ENCODE data around the gene CXCL5.

CXCL5 gene

GRCh38 chr4:73998040-73999011 lies at the start of gene CXCL5:
Gene CXCL5 (minus strand): TSS chr4:73998677. CDS start chr4:73998581, 96 bp downstream.
- DNase-seq (ENCODE audit: low read depth), result no peak

GRCh38 chr4:74047152-74047551 lies 48.7 kb upstream of the CXCL5 start:
- DNase-seq (ENCODE audit: low read depth), result no peak

GRCh38 chr4:74045772-74046171 lies 47.3 kb upstream of the CXCL5 start:
- DNase-seq (ENCODE audit: low read depth), result no peak

- no peak for DNase-seq (ENCODE audit: low read depth)
Measured at GRCh38 chr4:74045247-74045646, 46.8 kb upstream of the CXCL5 start.

- DNase-seq (ENCODE audit: low read depth), result no peak
Measured at GRCh38 chr4:74044677-74045076, 46.2 kb upstream of the CXCL5 start.

DNA sequence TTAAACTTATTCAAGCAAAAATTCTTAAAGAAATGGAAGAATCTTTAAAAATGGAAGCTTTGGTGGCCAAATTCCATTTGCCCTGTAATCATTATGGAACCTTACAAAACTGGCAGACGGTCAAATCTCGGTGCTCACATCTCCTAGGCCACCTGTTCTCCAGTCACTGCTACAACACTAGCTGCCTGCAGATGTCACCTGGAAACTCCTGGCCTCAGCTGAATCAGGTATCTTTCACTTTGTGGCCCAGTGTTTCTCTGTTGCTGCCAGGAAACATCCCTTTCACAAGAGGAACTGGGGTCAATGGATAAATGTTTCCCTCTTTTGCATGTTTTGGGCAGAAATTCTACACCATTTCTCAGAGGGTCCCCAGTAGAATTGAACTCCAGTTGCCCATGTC lies 44.2 kb upstream of the CXCL5 start:
- DNase-seq (ENCODE audit: low read depth), result no peak

GRCh38 chr4:74041418-74041817 lies 42.9 kb upstream of the CXCL5 start:
- DNase-seq (ENCODE audit: low read depth), result no peak

DNA sequence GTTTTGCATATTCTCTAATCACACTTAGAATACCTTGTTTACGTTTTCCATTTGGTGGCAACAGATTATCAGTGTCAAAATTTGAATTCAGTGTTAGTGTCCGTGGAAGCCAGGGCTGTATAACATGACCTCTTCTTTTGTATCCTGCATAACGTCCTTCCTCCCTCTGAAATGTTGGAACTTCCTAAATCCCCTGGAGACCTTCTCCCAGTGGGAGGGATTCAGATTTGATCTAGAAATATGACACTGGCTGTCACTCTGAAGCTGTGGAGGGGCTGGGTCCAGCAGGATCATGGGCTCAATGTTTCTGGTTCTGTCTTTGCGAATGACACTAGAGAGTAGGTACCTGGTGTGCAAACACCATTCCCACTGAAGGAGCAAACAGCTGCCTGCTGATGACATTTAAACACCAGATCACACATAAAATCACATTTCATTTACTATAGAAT lies 40.9 kb upstream of the CXCL5 start:
- no peak for DNase-seq (ENCODE audit: low read depth)

- DNase-seq (ENCODE audit: low read depth), result no peak
Measured at GRCh38 chr4:74038425-74039314, 40.2 kb upstream of the CXCL5 start, which contains the start of gene CXCL3. Gene CXCL3 (minus strand): TSS chr4:74038689. CDS start chr4:74038611, 78 bp downstream.

DNA sequence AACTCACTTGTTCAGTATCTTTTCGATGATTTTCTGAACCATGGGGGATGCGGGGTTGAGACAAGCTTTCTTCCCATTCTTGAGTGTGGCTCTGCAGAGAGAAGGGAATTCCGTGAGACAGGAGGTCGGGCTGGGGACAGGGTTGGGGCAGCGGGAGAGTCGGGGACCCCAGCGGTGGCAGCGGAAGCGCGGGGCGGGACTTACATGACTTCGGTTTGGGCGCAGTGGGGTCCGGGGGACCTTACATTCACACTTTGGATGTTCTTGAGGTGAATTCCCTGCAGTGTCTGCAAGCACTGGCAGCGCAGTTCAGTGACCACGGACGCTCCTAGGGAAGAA lies 39.6 kb upstream of the CXCL5 start:
- DNase-seq (ENCODE audit: low read depth), result no peak

DNA sequence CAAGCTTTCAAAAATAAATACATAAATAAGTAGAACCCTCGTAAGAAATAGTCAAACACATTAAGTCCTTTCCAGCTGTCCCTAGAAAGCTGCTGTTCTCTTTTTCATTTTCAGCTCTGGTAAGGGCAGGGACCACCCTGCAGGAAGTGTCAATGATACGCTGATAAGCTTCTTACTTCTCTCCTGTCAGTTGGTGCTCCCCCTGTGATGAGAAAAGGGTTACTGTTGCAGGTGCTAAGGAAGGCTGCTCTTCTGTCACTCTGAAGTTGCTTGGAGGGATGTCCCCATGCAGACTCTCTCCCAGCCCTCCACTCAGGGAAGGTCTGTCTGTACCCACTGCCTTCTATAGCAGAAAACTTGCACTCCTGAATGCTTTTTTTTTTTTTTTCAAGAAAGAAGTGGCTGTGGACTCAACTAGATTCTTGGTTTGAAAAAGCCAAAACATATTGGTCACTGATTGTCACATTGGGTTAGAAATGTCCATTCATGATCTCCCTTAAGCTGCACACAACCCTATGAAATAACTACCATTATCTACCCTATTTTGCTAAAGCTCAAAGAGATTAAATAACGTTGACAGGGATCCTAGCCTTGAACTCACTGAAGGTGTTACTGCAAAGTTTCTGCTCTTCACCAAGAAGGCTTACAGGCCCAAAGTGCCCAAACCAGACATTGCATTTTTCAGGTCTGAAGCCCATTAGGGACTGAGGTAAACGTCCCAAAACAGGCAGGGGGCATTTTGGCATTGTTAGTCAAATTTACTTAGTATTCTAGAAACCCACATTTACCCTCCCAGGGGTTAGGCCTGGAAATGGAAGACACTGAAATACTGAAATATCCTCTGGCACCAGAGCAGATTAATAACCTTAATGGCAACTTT lies 38.8 kb upstream of the CXCL5 start:
- no peak for DNase-seq (ENCODE audit: low read depth)

GRCh38 chr4:74033739-74034138 lies 35.3 kb upstream of the CXCL5 start:
- DNase-seq (ENCODE audit: low read depth), result no peak

GRCh38 chr4:74032064-74032463 lies 33.6 kb upstream of the CXCL5 start:
- no peak for DNase-seq (ENCODE audit: low read depth)

DNA sequence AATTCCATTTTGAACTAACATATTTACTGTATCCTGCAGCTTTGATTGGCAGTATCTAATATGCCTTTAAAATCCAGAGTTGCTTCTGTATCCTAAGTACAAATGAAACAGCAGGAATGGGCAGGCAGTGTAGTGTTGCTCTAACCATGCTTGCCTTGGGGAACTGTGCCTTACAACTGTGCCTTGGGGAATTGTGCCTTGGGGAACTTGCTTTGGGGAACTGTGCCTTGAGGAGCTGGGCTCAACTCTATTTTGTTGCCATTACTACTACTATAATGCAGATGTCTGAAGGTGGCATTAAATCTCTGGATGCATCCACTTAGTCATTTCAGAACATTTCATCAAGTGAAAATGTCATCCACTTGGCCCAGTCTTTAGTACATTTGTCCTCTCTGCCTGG lies 33.1 kb upstream of the CXCL5 start:
- no peak for DNase-seq (ENCODE audit: low read depth)

- no peak for DNase-seq (ENCODE audit: low read depth)
Measured at GRCh38 chr4:74030285-74030684, 31.8 kb upstream of the CXCL5 start.

- DNase-seq (ENCODE audit: low read depth), result no peak
Measured at GRCh38 chr4:74028504-74028903, 30.0 kb upstream of the CXCL5 start.

DNA sequence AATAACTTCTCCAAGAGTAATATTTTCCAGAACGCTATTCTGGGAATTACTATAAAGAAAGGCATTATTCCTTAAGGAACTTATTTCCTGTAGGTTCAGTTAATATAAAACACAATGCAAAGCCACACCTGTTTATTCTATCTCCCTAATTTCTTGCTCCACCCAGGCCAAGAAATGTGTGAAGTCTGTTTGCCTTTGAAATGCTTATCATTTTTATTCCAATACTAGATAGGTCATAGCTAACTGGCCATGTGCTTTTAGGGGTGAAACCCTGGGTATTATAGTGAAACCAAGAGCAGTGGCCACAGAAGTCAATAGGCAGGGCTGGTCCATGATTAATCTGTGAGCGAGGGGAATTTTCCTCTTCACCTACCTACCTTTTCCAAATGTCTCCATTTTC lies 25.2 kb upstream of the CXCL5 start:
- DNase-seq (ENCODE audit: low read depth), result no peak

DNA sequence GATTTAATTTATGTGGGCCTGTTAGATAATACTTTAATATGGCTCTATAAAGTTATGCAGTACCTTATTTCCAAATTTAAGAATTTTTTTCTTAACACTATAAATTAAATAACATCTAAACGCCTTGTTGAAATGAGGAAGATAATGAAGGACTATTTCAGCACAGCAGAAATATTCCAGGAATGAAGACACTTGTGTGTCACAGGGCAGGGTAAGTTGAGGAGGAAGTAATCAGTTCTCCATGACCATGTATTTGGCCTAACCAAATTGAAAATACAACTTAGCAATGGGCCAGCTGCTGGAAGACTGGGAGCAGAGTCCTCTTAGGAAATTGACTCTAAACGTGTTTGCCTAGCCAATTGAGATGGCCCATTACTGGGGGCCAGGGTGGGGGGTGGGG lies 23.1 kb upstream of the CXCL5 start:
- no peak for DNase-seq (ENCODE audit: low read depth)

DNA sequence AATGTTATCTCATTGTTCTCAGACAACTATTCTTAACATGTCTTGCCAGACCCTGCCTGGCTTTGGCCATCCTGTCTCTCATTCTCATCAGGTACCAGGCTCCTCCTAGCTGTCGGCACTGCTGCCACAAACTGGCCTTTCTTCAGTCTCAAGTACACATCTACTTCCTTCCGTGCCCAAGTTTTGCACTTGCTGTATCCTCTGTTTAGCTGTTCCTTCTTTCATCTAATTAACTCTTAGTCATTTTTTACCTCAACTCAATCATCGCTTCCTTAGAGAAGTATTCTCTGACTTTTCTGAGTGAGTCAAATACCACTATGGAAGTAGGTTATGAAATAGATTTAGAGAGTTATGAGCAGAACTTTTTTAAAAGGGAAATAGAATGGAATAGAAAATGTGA lies 20.3 kb upstream of the CXCL5 start:
- DNase-seq (ENCODE audit: low read depth), result no peak

DNA sequence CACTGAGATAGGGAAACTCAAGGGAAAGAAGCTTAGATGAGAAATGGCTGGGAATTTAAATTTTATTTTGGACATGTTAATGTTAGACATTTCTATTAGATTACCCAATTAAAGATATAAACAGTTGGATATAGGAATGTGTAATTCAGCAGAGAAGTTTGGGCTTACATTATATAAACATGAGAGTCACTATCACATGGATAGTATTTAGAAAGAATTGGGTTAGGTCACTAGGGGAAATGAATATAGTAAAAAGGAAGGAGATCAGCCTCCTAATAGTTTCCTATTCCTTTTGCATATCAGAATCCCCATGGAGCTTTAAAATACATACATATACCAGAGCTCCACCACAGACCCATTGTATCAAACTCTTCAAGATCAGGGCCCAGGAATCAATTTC lies 19.6 kb upstream of the CXCL5 start:
- no peak for DNase-seq (ENCODE audit: low read depth)

GRCh38 chr4:74016068-74016467 lies 17.6 kb upstream of the CXCL5 start:
- DNase-seq (ENCODE audit: low read depth), result no peak
